ENCODE results near the gene FBXW2.

Gene FBXW2

DNA sequence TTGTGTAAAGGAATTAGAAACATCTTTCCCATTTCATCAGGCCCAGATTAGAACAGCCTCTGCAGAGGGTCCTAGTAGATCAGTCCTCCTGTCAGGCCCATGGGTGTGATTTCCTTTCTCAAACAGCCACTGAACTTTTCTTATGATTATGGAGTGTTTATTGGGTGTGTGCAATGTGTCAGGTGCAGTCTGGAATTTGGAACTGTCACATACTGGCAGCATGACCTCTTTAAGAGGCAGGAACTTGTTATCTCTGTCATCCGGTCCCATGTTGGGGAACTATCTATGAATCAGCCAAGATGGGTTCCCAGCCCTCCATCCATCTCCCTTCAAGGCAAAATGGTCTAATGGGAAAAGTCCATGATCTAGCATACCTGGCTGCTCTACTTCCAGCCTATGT, 67.3 kb downstream of the FBXW2 start:
- DNase-seq, result no peak
- in situ Hi-C loops (cut with HindIII; ENCODE audit: low pct_ligation_motif_present, low pct_unique_long_range_greater_than_20kb, low sequenced_read_pairs), result no loop called here

DNA sequence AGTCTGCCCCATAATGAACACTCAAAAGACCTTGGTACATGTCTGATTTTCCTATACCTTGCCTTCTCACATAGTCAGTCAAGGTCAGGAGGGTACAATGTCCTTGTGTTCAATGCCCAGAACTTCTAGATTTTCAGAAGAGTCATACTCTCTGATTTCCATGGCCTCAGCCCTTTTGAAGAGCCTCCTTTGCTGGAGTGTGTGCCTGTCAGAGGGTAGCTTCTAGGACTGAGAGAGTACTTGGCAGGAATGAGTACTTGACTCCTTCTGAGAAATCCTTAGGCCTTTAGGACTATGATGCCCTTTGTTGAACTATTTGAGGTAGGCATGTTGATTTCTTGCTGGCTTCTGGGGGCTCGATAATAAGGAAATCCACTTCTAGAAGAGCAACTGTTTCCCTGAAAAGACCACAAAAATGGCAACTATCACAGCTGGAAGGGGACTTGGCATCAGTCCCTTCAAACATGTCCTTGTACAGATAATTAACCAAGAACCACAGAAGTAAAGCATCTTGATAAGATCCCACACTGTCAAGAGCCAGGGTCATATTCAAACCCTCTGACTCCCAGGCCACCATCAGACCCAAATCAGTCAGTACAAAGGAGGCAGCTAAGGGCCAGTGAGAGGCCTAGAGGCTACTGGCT, 68.3 kb downstream of the FBXW2 start:
- in situ Hi-C loops (cut with HindIII; ENCODE audit: low pct_ligation_motif_present, low pct_unique_long_range_greater_than_20kb, low sequenced_read_pairs), result no loop called here
- DNase-seq, result no peak

DNA sequence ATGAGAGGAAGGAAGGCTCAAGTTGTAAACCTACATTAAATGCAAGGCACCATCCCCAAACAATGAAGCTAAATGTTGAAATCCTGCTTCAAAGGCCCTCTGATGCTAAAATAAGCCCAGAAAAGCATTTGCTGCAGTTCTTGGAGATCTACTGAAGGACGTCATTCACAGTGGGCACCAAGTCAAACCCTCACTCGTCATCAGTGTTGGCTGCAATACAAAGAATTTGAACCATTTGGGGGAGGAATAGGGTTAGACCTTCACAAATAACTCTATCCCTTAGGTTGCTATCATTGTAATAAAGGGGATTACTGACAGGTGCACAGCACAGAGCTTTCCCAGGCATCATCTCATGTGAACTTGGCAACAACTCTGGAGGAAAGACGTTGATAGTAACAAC, 69.7 kb downstream of the FBXW2 start:
- in situ Hi-C loops (cut with HindIII; ENCODE audit: low pct_ligation_motif_present, low pct_unique_long_range_greater_than_20kb, low sequenced_read_pairs), result no loop called here
- DNase-seq, result no peak

DNA sequence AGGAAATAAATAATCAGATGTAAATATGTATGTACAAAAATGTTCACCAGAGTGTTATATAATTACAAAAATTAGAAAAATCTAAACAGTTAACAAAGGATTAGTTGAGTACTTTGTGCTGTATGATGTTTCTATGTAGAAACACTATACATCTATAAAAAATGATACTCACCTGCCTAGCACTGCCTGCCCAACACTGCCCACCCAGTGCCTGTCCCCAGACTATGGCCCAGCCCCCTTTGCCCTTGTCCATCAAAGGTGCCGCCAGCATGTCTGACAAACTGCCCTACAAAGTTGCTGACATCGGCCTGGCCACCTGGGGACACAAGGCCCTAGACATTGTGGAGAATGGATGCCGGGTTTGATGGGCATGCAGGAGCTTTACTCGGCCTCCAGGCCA, 72.8 kb downstream of the FBXW2 start:
- DNase-seq, result no peak
- in situ Hi-C loops (cut with HindIII; ENCODE audit: low pct_ligation_motif_present, low pct_unique_long_range_greater_than_20kb, low sequenced_read_pairs), result no loop called here

DNA sequence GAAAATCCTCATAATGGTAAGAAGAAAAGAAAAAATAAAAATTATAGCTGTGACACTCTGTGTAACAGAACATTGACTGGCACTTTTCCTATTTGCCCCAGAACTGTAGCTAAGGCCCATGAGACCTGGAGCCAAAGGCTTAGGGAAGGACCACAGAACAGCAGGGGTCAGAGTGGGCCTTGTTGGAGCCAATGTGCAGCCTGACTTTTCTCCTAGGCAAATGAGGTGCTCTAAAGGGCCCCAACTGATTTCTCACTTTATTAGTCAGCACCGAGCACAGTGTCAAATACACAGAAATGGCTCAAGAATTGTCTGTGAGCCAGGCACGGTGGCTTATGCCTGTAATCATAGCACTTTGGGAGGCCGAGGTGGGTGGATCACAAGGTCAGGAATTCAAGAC, 74.9 kb downstream of the FBXW2 start:
- in situ Hi-C loops (cut with HindIII; ENCODE audit: low pct_ligation_motif_present, low pct_unique_long_range_greater_than_20kb, low sequenced_read_pairs), result no loop called here
- DNase-seq, result no peak

DNA sequence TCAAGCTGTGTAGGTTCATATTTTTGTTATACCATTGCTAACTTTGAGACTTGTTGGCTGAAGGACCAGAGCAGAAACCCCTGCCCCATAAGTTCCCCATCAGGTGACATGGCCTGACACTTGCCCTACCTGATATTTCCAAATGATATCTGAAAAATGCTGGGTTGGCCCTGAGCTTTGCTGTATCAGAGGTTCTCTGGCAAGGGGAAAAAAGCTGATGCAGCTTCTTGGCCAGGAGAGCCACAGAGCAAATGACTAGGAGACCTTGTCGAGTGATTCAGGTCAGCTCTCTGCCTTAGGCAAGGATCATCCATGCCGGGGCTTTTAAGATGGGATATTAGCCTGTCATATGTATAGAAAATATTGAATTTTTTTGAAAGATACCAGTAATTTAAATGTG, 76.0 kb downstream of the FBXW2 start:
- no peak for DNase-seq
- in situ Hi-C loops (cut with HindIII; ENCODE audit: low pct_ligation_motif_present, low pct_unique_long_range_greater_than_20kb, low sequenced_read_pairs), result no loop called here

DNA sequence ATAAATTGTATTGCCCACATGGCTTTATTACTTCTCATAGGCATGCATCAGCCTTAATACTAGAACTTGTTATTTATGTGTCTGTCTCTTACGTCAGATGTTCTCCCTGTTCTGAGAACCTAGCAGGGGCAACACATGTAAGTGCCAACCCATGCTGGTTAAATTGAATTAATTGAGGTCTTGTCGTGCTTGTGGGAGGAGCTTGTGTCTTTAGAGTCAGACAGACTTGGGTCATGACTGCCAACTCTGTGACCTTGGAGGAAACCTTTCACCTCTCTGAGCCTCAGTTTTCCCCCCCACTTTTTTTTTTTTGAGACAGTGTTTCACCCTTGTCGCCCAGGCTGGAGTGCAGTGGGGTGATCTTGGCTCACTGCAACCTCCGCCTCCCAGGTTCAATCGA, 76.7 kb downstream of the FBXW2 start:
- in situ Hi-C loops (cut with HindIII; ENCODE audit: low pct_ligation_motif_present, low pct_unique_long_range_greater_than_20kb, low sequenced_read_pairs), result no loop called here
- DNase-seq, result no peak

DNA sequence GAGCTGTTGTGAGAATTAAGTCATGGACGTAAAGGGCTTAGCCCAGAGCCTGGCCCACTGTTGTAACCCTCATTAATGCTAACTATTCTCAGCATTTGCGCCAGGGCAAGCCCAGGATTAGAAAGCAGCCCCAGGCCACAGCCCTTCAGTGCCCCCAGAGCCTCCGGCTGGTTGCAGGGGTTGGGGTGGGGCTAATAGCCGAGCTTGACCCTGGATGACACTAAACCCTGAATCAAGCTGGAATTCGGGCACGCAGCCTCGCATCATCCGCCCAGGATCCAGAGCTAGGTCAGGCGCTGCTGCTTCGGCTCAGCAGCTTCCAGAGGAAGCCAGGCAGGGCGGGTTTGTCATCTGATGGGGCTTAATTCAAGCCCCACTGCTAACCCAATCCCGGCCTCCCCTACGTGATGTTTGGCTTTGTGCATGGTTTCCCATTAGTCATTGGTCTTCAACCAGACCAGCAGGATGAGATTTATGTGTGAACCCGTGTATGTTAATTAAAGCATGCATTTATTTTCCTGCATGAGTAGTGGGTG, 77.8 kb downstream of the FBXW2 start:
- peak; percentile 55 for DNase-seq
- in situ Hi-C loops (cut with HindIII; ENCODE audit: low pct_ligation_motif_present, low pct_unique_long_range_greater_than_20kb, low sequenced_read_pairs), result no loop called here

DNA sequence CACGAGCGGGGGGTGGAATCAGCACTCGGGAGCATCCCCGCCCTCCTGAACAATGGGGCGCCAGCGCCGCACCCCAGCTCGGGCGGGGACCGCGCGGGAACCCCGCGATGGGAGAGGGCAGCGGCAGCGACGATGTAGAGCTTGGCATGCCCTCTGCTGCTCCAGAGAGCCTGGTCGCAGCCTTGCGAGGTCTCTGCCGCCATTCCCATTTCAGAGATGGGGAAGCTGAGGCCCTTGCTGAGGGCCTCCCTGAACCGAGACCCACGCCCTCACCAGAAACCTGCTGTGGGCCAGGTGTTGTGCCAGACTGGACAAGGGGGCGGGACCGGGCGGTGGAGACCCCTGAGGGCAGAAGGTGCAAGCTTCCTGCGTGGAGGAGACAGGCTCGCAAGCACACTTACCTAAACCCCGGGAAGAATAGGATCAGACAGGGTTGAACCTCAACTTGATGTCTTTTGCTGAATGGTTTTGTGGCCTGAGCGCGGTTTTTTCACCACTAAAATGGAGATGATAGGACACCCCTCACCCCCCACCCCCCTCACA, 78.3 kb downstream of the FBXW2 start:
- no peak for DNase-seq
- in situ Hi-C loops (cut with HindIII; ENCODE audit: low pct_ligation_motif_present, low pct_unique_long_range_greater_than_20kb, low sequenced_read_pairs), result no loop called here

DNA sequence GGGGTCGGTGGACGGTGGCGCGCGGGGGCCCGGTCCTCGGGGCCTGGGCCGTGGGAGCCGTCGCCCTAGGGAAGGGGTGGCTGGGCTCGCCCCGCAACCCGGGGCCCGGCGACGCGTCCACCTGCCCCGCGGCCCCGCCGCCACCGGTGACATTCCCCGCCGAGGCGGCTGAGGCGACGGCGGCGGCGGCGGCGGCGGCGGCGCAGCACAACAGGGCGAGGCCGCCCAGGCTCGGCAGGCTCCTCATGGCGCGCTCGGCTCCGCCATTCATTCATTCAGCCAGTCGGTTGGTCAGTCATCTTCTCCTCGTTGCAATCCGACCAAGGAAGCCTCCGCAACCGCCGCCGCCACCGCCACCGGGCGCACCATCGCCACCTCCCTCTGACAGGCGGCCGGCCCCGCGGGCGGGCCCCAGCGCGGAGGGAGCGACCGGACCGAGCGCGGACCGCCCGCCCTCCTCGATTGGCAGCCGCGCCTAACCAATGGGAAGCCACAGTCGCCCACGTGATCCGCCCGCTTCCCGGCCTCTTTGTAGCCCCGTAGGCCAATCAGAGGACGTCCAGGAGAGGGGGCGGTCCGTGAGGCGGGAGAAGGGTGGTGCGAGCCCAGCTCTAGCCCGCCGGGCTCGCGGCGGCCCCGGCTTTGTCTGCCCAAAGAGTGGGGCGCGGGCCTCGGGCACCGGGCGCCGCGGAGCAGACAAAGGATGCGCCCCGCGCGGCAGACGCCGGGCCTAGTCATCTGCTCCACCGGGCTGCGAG, 78.9 kb downstream of the FBXW2 start, which contains the start of gene MEGF9:
TSS of gene MEGF9 (minus strand) at position 383 of the 758 bp plus-strand sequence. CDS start at position 271, 112 bp downstream.
- peak; percentile 95 for DNase-seq
- in situ Hi-C loops (cut with HindIII; ENCODE audit: low pct_ligation_motif_present, low pct_unique_long_range_greater_than_20kb, low sequenced_read_pairs), result no loop called here

DNA sequence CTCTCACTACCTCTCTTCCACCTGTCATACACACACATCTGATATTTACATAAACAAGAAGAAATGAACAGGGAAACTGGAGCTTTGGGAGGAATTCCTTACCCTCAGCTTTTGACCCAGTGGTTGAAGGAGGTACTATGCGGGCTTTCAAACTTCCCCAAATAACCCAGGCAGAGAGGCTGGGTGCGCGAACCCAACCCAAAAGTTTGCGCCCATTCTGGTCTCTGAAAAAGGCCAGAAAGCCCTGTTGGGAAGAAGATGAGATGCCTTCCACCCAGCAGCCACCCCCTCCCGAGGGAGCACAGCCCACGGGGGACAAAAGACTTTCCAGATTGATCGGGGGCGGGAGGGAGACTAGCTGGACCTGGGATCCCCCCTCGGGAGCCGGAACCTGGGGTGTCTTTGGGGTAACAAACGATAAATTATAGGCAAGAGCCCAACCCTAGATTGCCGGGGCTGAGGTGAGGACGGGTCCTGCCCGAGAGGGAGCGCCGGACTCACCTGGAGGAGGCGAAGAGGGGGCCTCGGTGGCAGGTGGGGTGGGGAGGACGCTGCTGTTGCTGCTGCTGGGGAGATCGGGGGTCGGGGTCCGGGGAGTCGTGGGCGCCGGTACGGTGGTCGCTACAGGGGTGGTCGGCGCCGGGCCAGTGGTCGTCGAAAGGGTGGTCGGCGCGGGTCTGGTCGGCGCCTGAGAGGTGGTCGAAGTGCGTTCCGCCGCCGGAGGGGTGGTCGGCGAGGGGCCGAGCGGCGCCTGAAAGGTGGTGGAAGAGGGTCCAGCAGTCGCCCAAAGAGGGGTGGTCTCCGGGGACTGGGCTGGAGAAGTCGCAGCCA, 79.7 kb downstream of the FBXW2 start:
- no peak for DNase-seq
- in situ Hi-C loops (cut with HindIII; ENCODE audit: low pct_ligation_motif_present, low pct_unique_long_range_greater_than_20kb, low sequenced_read_pairs), result no loop called here

DNA sequence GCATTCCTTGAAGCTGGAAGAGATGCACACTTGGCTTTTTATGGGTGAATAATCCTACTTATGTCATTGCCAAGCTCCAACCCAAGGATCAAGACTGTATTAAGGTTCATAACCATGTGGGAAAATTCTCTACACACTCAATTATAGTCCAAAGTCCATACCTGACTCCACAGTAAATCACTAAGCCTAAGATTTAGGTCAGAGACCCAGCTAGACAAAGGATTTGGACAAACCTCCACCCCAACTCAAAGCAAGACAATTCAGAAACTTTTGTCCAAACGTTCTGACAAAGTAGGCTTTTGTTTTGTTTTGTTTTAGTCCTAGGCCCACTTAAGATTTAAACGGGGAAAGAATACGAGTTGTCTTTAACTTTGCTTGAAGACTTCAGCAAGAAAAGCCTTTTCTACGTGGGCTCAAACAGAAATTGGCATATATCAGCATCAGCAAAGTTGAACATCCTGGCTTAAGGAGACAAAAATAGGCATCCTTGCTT, 80.6 kb downstream of the FBXW2 start:
- in situ Hi-C loops (cut with HindIII; ENCODE audit: low pct_ligation_motif_present, low pct_unique_long_range_greater_than_20kb, low sequenced_read_pairs), result no loop called here
- no peak for DNase-seq

DNA sequence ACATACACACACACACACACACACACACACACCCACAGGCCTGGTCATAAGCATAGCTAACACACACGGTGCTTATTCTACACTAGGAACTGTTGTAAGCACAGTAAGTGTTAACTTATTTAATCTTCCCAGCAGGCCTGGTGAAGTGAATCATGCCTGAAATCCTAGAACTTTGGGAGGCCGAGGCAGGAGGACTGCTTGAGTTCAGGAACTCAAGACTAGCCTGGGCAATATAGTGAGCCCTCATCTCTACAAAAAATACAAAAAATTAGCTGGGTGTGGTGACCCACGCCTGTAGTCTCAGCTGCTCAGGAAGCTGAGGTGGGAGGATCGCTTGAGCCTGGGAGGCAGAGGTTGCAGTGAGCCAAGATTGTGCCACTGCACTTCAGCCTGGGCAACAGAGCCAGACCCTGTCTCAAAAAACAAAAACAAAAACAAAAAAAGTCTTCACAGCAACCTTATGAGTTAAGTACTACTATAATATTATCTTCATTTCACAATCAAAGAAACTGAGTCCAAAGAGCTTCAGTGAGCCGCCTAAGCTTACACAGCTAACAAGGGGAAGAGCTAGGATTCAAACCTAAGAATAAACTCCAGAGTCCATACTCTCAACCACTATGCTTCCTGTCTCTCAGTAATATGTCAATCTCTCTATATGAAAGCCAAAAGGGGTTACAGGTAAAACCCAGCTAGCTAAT, 81.2 kb downstream of the FBXW2 start:
- no peak for DNase-seq
- in situ Hi-C loops (cut with HindIII; ENCODE audit: low pct_ligation_motif_present, low pct_unique_long_range_greater_than_20kb, low sequenced_read_pairs), result no loop called here

DNA sequence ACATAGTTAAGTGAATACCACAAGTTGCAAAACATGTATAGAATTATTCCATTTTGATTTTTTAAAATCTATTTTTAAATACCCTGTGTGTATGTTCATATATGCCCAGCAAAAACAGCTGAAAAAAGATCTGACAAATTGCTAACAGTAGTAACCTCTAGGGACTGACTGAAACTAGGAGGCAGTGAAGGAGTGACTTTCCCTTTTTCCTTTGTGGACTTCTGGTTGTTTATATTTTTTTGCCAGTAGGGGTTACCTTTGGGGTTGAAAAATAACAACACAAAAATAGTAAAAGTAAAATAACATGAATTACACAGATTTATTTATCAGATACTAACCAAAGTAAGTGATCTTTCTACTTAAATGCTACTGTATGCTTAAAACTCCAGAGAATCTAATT, 81.9 kb downstream of the FBXW2 start:
- in situ Hi-C loops (cut with HindIII; ENCODE audit: low pct_ligation_motif_present, low pct_unique_long_range_greater_than_20kb, low sequenced_read_pairs), result no loop called here
- DNase-seq, result no peak

DNA sequence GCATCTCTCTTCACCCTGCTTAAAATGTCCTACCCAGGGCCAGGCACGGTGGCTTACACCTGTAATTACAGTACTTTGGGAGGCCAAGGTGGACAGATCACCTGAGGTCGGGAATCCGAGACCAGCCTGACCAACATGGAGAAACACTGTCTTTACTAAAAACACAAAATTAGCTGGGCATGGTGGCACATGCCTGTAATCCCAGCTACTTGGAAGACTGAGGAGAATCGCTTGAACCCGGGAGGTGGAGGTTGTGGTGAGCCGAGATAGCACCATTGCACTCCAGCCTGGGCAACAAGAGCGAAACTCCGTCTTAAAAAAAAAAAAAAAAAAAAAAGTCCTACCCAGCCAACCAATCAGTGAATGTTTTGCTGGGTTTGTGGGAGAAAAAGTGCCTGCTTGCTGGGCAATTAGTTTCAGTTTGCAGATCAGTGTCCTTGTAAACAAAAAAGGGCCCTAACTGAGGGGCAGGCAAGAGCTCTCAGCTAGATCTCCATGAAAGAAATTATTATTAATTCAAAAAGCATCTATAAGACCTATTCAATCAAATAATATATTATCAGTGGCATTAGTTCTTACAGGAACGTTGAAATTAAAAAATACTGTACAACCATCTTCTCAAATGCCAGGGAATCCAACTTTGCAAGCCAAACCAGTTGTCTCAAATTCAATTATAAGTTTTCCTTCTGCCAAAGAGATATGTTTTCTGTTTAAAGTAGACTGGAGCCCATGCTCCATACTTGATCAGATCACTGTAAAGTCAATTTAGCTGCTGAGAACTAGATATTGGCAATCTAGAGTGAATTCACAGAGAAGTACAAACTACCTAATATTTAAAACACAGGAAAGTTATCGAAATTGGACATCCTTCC, 82.9 kb downstream of the FBXW2 start:
- peak; percentile 79 for DNase-seq
- in situ Hi-C loops (cut with HindIII; ENCODE audit: low pct_ligation_motif_present, low pct_unique_long_range_greater_than_20kb, low sequenced_read_pairs), result no loop called here

DNA sequence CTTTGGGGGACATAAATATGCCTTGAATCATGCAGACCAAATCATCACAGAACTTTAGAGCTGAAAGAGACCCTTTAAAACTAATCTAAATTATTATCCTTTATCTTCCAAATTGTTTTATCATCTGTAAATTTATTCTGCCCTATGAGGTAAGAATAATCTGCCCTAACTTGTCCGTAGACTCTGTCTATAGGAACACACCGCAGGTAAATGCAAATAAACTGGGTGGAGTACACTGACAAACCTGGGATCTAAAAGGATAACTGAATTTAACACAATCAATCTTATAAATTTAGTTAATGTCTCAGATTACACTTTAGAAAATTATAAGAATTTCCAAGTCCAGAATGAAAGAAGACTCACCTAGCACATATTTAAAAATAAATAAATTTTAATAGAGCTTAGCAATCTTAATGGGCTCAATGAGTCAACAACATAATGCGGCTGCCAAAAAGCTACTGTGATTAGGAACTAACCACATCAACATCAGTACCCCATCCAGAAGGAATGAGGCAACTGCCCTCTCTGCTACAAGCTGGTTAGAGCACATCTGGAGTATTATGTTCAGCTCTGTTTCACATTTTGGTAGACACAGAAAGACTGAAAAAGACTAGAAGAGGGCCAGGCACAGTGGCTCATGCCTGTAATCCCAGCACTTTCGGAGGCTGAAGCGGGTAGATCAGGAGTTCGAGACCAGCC, 84.5 kb downstream of the FBXW2 start:
- DNase-seq, result no peak
- in situ Hi-C loops (cut with HindIII; ENCODE audit: low pct_ligation_motif_present, low pct_unique_long_range_greater_than_20kb, low sequenced_read_pairs), result no loop called here

DNA sequence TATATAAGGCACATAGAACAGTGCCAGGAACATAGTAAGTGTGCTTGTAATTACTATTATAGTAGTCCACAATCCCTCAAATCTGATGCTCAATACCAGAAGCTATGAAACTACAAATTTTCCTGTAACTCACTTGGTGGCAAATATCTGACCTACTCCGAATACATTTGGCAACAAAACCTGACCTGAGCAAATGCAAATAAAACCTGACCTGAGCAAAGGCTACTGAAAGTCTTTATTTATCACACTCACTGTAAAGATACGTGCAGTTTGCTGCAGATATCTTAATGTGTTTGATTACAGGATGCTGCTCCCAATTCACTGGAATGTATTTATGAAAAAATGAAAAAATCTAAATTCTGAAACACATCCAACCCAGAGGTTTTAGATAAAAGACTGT, 86.0 kb downstream of the FBXW2 start:
- in situ Hi-C loops (cut with HindIII; ENCODE audit: low pct_ligation_motif_present, low pct_unique_long_range_greater_than_20kb, low sequenced_read_pairs), result no loop called here
- no peak for DNase-seq
